H4 (cell line): Measurements from ENCODE around the gene MRM1. TPM values are rescaled to one million over a fixed set of nuclear protein-coding genes. Genes with fewer than 3 reads are reported as not detected.

Experiments
- DNase-seq: peaks from one replicate; pipeline ENCODE4 v3.0.0-alpha.2; 2015; ENCODE audit warnings: low spot score
- total RNA-seq: library from RNA; depleted of rRNA; stranded (reverse); fragments of >200 nt; shearing (Covaris generic); gene quantifications from 2 replicates; pipeline ENCODE4 v1.2.3, GENCODE V29; 2014; rRNA removed

The MRM1 gene, protein sequence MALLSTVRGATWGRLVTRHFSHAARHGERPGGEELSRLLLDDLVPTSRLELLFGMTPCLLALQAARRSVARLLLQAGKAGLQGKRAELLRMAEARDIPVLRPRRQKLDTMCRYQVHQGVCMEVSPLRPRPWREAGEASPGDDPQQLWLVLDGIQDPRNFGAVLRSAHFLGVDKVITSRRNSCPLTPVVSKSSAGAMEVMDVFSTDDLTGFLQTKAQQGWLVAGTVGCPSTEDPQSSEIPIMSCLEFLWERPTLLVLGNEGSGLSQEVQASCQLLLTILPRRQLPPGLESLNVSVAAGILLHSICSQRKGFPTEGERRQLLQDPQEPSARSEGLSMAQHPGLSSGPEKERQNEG
- total RNA-seq = 3.4 and 8.9 TPM in 2 replicates

- peak; percentile 91 for DNase-seq
These were observed at the start of gene MRM1 for GRCh38 chr17:36601303-36602029. Gene MRM1, plus strand, starts transcription at chr17:36601583. Its CDS starts 228 bp downstream, at chr17:36601811.

DNA sequence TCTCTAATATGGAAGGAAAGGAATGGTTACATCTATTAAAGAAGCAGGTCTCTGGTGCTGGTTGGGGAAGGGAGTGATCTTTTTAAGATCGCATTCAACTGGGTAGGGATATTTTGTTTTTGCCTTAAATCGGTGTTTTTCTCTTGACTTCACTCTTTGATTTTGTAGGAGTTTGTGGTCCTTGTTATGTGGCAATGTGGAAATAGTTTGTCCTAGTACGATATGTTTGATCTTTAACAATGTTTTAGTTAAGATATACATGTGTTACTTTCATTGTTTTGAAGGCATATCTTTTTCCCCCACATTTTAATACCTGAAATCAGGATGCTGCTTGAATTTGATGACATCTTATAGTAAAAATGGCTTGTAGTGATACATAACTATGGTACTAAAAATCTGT, 47.9 kb upstream of the MRM1 start:
- DNase-seq = no peak

DNA sequence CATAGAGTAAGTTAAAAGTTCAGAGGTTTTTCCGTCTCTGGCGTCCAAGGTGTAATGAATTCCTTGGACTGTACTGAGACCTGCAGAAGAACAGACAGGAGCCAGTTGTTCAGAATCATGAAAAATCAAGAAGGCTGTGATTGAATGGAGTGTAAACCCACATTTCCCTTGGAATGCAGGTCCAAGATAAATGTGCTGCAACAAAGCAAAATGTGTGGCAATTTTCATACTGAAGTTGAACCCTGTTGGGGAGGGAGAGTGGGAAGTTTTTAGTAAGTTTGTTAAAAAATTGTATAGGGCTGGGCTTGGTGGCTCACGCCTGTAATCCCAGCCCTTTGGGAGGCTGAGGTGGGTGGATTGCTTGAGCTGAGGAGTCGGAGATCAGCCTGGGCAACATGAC, 35.3 kb upstream of the MRM1 start:
- DNase-seq = no peak

- no peak for DNase-seq
These were observed 26.4 kb upstream of the MRM1 start for GRCh38 chr17:36575028-36575427.

DNA sequence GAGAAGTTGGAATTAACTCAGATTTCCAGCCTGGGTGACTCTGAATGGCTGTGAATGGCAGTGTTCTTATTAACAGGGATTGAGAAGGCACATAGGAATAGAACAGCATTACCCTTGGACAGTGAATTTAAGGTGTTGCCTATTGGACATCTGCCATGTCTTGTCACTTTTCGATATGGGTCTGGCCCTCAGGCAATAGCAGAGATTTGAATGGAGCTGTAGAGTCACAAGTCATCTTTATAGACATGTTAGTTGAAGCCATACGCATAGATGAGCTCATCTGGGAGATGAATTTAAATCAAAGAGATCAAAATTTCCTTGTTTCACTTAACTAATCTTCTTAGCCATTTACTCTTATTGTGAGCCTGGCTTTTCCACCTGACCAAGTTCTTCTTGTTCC, 24.6 kb upstream of the MRM1 start:
- DNase-seq = no peak

DNA sequence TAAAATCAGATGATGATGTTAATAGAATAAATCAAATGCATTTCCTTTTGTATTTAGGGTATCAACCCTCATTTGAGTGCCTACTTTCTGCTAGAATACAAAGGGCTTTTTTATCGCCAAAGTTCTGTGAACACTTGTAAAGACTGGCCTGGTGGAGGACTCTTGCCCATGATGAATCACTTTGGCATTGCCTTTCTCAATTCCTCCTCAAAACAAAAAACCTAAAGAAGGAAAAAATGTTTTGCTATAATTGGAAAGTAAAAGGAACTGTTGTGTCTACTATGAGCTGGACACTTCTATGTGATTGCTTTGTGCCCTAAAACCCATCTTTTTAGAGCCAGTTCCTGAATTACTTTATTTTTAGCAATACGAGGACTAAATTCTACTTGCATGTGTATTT, 22.7 kb upstream of the MRM1 start:
- DNase-seq = no peak

- no peak for DNase-seq
These were observed 17.6 kb upstream of the MRM1 start for GRCh38 chr17:36583787-36584186.

DNA sequence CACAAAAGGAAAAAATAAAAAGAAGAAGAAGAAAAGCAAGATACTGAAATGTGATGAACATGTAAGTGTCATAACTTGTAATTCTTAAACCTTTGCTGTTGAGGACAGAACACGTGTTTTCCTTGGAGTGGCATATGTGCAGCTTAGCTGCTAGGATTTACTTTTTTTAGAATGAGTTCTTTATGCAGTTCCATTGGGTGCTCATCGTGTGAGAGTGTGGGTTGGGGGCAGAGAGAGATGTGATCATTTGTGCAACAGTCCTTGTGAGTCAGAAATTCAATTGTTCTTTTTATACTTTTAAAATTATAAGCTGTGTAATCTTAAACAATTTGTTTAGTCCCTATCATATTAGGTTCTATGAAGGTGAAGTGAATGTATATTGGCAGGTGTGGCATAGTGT, 15.2 kb upstream of the MRM1 start:
- DNase-seq = no peak

- peak; percentile 82 for DNase-seq
These were observed 11.3 kb upstream of the MRM1 start for GRCh38 chr17:36590082-36590481.

DNA sequence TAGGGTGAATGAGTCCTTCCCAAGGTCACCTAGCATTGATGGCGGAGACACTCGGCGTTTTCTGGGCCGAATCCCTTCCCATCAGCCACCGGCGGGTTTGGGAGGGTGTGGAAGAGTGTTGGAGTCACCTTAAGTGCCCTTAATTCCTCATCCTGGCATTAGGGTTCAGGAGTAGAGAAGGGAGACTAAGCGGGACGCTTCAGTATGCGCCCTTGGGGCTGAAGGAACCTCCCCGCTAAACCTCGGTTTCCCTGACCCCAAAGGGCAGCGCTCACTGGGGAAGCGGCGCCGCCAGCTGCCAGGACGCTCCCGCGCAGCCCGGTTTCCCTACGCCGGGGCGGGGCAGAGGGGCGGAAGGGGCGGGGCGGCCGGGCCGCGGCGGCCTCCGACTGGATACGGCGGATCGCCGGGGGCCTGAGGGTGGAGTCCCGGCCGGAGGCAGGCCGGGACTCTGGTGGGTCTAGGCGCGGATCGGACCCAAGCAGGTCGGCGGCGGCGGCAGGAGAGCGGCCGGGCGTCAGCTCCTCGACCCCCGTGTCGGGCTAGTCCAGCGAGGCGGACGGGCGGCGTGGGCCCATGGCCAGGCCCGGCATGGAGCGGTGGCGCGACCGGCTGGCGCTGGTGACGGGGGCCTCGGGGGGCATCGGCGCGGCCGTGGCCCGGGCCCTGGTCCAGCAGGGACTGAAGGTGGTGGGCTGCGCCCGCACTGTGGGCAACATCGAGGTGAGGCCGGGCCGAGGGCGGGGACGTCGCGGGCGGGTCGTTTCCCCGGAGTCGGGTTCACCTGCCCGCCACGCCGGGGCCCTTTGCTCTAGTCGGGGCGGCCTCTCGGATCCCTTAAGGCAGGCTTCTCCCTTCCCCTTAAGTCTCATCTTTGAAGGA, 9.7 kb upstream of the MRM1 start, which contains the start of gene DHRS11:
TSS of gene DHRS11 (plus strand) at position 446 of the 882 bp plus-strand sequence. CDS start at position 577, 131 bp downstream.
- peak; percentile 31 for DNase-seq

- DNase-seq = no peak
These were observed 9.1 kb upstream of the MRM1 start for GRCh38 chr17:36592316-36592715.

- DNase-seq = no peak
These were observed 8.6 kb upstream of the MRM1 start for GRCh38 chr17:36592716-36593321.

- DNase-seq = no peak
These were observed 7.6 kb upstream of the MRM1 start for GRCh38 chr17:36593656-36594316.

DNA sequence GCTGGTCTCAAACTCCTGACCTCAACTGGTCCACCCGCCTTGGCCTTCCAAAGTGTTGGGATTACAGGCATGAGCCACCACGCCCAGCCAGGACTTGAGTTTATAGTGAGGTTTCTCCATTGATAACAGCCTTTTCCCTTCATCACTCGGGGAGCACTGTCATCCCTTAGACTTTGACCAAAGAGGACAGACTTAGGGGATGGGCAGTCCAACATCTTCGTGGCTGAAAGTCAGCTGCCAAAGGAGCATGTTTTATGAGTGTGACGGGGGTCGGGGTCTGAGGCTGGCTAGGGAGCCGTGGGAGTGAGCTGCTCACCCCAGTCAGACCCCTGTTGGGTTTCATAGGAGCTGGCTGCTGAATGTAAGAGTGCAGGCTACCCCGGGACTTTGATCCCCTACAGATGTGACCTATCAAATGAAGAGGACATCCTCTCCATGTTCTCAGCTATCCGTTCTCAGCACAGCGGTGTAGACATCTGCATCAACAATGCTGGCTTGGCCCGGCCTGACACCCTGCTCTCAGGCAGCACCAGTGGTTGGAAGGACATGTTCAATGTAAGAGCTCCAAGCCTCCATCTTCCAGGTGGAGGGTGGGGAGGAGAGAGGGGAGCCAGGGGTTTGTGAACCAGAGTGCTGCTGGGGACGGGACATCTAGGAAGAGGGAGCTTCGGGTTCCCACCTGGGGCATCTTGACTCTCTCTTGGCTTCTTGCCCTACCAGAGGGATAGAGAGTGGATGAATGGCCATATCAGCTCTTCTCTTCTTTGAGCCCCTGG, 6.6 kb upstream of the MRM1 start:
- DNase-seq = no peak

GRCh38 chr17:36597226-36597625, 4.2 kb upstream of the MRM1 start:
- DNase-seq = no peak

- no peak for DNase-seq
These were observed 3.3 kb upstream of the MRM1 start for GRCh38 chr17:36597866-36598777.

- no peak for DNase-seq
These were observed 2.4 kb upstream of the MRM1 start for GRCh38 chr17:36598951-36599401.

- DNase-seq = no peak
These were observed 1.7 kb upstream of the MRM1 start for GRCh38 chr17:36599546-36600250.
